Adrenal gland (tissue), 5 donors: Measurements from ENCODE around the gene PSMB2.

Experiments used
- CTCF ChIP-seq, 6 experiments: fragments of 450-650 bp in 4 of 6; fragments of 200-600 bp in 2 of 6; sonication (generic) in 1 of 6; IDR thresholded peaks; 1 replicate in 5 of 6; 2 replicates in 1 of 6; pipeline versions ENCODE4 v1.5.1 to v1.8.0; 2016 to 2021; ENCODE audit warnings: antibody characterized with exemption in 6 of 6, mild to moderate bottlenecking in 2 of 6, moderate library complexity in 1 of 6
- POLR2A ChIP-seq, 2 donors: fragments of 450-650 bp; IDR thresholded peaks; one replicate each; pipeline ENCODE4 v1.6.1; 2017; ENCODE audit warnings: antibody characterized with exemption in 2 of 2, mild to moderate bottlenecking in 2 of 2, moderate library complexity in 1 of 2
- donor health status: DM: no; HTN: no; CAD: no.

- TF ChIP-seq CTCF (IDR thresholded peaks at IDR 0.05): no peak
- no peak for TF ChIP-seq POLR2A (IDR thresholded peaks at IDR 0.05)
These were observed 35.5 kb downstream of the PSMB2 start for GRCh38 chr1:35605867-35606182.
